ENCODE data around the gene CRK. TPM values are rescaled to one million over a fixed set of nuclear protein-coding genes. Genes with fewer than 3 reads are reported as not detected.

Gene CRK
- total and polyA plus RNA-seq, 10 of the 15 experiments (the other 5 are each of a cell fraction or from before 2014, with no cell fraction given) = 11.1 to 23.8 (median 20.5) TPM

DNA sequence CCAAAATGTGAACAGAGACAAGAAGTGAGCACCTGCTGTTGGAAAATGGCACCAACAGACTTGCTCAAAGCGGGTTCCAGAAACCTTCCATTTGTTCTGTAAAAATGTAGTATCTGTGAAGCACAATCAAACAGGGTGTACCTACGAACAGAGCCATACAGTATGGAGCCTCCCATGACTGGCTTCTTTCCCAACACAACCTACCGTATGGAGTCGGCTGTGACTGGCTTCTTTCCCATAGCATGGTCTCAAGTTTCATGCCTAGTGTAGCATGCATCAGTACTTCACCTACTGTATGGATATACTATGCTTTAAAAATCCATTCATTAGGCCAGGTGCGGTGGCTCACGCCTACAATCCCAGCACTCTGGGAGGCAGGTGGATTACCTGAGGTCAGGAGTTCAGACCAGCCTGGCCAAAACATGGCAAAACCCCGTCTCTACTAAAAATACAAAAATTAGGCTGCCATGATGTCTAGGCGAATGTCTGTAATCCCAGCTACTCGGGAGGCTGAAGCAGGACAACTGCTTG is 82.3 kb downstream of the CRK start:
- ATAC-seq = no peak
- H3K36me3 ChIP-seq (ENCODE audit: control insufficient read depth in 2 of 2, insufficient read depth in 2 of 2, low read length in 1 of 2) = peaks cover 9 to 23% of the 10 kb centered on the region in 2 experiments
- ChIA-PET RAD21 (ENCODE audit: unreplicated experiment) (interaction anchor here (1.0 kb wide), 2 partner anchors 9 to 143 kb away, joined by 5 to 6 read pairs; partner anchors contain the start of gene INPP5K), CTCF (interaction anchor here (4.7 kb wide), 1 partner anchor 8 kb away, joined by 42 read pairs; no protein-coding TSS in a partner anchor), POLR2A (interaction anchor here (1.0 kb wide), 1 partner anchor 8 kb away, joined by 4 read pairs; no protein-coding TSS in a partner anchor), SMC1A (ENCODE audit: uncharacterized antibody, unreplicated experiment) (interaction anchor here (0.7 to 4.1 kb wide), 4 partner anchors 7 to 67 kb away, joined by 3 to 40 read pairs (median 5); no protein-coding TSS in a partner anchor)
- TF ChIP-seq FOXK2 (IDR thresholded peaks at IDR 0.05) = no peak
- no peak for TF ChIP-seq POLR2AphosphoS5 (IDR thresholded peaks at IDR 0.05; ENCODE audit: low read length)
- no peak for TF ChIP-seq BHLHE40 (IDR thresholded peaks at IDR 0.05; ENCODE audit: borderline replicate concordance in 1 of 2, low read depth in 2 of 2, low read length in 1 of 2)
- TF ChIP-seq ZNF384 (IDR thresholded peaks at IDR 0.05; ENCODE audit: borderline replicate concordance, low read depth, low read length) = no peak
- no peak for TF ChIP-seq KLF5 (IDR thresholded peaks at IDR 0.05; ENCODE audit: partially characterized antibody)
- no peak for TF ChIP-seq NRF1 (conservative IDR thresholded peaks at IDR 0.05; ENCODE audit: low read depth, low read length)
- TF ChIP-seq YY1 (IDR thresholded peaks at IDR 0.05; ENCODE audit: low read depth, low read length) = no peak
- TF ChIP-seq TCF3 (IDR thresholded peaks at IDR 0.05; ENCODE audit: borderline replicate concordance, insufficient read depth, low read depth, low read length) = no peak
- TF ChIP-seq PBX3 (IDR thresholded peaks at IDR 0.05; ENCODE audit: insufficient replicate concordance, low read depth, low read length) = no peak
- no peaks in the 10 kb centered on the region for H3K9me3 ChIP-seq (replicated peaks; ENCODE audit: control insufficient read depth, insufficient read depth, low read length)
- DNase-seq (ENCODE audit: low read depth, low spot score) = no peak
- no TSS peak for BruUV-seq (replicated peaks)
- no peak for FAIRE-seq
- peaks cover 94% of the 10 kb centered on the region for H3K79me2 ChIP-seq (ENCODE audit: control insufficient read depth, insufficient read depth, low read length)
- H3K27ac ChIP-seq (ENCODE audit: control insufficient read depth, insufficient read depth) = no peak overlapping the region
- H3K27me3 ChIP-seq (replicated peaks in 1 of 2; ENCODE audit: control insufficient read depth in 2 of 2, insufficient read depth in 2 of 2, low read length in 1 of 2) = no peaks in the 10 kb centered on the region
- in situ Hi-C loops (cut with MboI) = no loop called here
- intact Hi-C loops (cut with micrococcal nuclease; ENCODE audit: unreplicated experiment) = no loop called here
- H4K20me1 ChIP-seq (ENCODE audit: control insufficient read depth, insufficient read depth) = peaks cover 42% of the 10 kb centered on the region
- H2AFZ ChIP-seq (ENCODE audit: control insufficient read depth, low read depth, low read length) = no peak overlapping the region
- H3K4me3 ChIP-seq = no peak overlapping the region
- peak overlapping the region; percentile 15 for H3K4me2 ChIP-seq (ENCODE audit: control insufficient read depth, insufficient read depth)
- H3K9ac ChIP-seq (ENCODE audit: control insufficient read depth, insufficient read depth, low read length) = no peak overlapping the region
- peaks cover 57% of the 10 kb centered on the region for H3K4me1 ChIP-seq (ENCODE audit: control insufficient read depth, insufficient read depth, low read length)
- WGBS (ENCODE audit: insufficient coverage, insufficient replicate concordance, low lambda C conversion rate, missing lambda C conversion rate) = 87% methylated on average over 9 of the region's 9 CpGs
